PC-3 (cell line): Measurements from ENCODE around the gene ADAP2.

ENCODE experiments used
- CTCF ChIP-seq: fragments of 300-600 bp; sonication (generic); conservative IDR thresholded peaks from 2 replicates; pipeline ENCODE4 v1.5.1; 2017; ENCODE audit warnings: antibody characterized with exemption, low read depth, mild to moderate bottlenecking, low read length
- EZH2 ChIP-seq: fragments of 300-600 bp; sonication (generic); IDR thresholded peaks from one replicate; pipeline ENCODE4 v1.6.1; 2017; ENCODE audit warnings: antibody characterized with exemption, mild to moderate bottlenecking, low read length; ENCODE audit not compliant: unreplicated experiment
- EZH2phosphoT487 ChIP-seq: fragments of 300-600 bp; sonication (generic); IDR thresholded peaks from 2 replicates; pipeline ENCODE4 v1.6.1; 2018; ENCODE audit warnings: mild to moderate bottlenecking, antibody characterized with exemption, low read length, borderline replicate concordance

- TF ChIP-seq CTCF: no peak
- TF ChIP-seq EZH2phosphoT487: no peak
- TF ChIP-seq EZH2: no peak
Observed at GRCh38 chr17:30908717-30909420, 12.9 kb upstream of the ADAP2 start.
